Stimulated activated naive CD8-positive, alpha-beta T cell treated with anti-CD3 and anti-CD28 coated beads, Interleukin-15, Interleukin-2, amounts not matched to agents 100 ng/mL and 50 ng/mL, for 24 hours (primary cell): Measurements from ENCODE around the gene MORF4L1.

ENCODE experiments used
- H3K27ac Mint-ChIP-seq: one replicate; pipeline ENCODE4 v1.8.0; 2021; ENCODE audit warnings: mild to moderate bottlenecking, mixed read lengths
- H3K27me3 Mint-ChIP-seq: one replicate; pipeline ENCODE4 v1.8.0; 2021; ENCODE audit warnings: mixed read lengths
- H3K36me3 Mint-ChIP-seq: one replicate; pipeline ENCODE4 v1.8.0; 2021; ENCODE audit warnings: low read depth, mixed read lengths
- H3K4me1 Mint-ChIP-seq: one replicate; pipeline ENCODE4 v1.8.0; 2021; ENCODE audit warnings: low read depth, mixed read lengths
- H3K4me3 Mint-ChIP-seq: one replicate; pipeline ENCODE4 v1.8.0; 2021; ENCODE audit warnings: mild to moderate bottlenecking, mixed read lengths
- H3K9me3 Mint-ChIP-seq: one replicate; pipeline ENCODE4 v1.8.0; 2021; ENCODE audit warnings: mixed read lengths

MORF4L1 gene

DNA sequence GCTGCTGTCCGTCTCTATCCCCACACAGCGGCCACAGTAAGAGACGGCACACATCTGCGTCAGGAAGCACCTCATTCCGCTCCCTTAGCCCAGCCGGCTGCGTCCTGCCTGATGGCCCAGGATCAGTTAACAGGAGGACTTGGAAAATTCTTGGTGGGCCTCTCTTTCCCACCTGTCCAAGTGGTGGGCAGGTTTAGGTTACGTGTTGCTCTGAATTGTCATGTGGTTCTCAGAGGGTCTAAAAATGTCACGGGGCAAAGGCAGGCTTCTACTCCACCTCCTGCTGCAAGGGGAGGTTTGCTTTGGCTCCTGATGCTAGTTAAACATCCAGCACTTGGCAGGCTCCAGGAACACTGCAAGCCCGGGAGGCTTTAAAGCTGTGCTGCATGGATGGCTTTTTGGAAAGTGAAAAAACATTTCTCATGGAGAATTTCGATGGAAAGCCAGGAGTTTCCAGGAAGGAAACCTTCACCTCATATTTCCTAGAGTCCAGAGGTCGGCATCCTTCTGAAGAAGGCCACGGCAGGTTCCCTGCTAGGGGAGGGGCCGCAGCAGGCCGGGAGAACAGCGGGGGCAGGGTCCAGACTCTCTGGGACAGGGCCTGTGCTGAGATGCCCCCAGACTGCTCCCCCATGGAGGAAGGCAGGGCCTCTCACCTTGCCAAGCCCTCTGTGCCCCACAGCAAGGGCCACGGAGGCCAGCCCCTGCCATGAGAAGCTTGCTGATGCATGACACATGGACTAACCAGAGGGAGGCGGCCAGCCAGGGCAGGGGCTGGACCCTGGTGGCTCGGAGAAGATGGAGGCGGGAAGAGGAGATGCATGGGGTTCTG is 61.3 kb downstream of the MORF4L1 start:
- no peak overlapping the region for H3K27ac Mint-ChIP-seq
- H3K4me3 Mint-ChIP-seq = no peak overlapping the region
- no peaks in the 10 kb centered on the region for H3K9me3 Mint-ChIP-seq
- H3K4me1 Mint-ChIP-seq = peaks cover 24% of the 10 kb centered on the region
- peaks cover 4% of the 10 kb centered on the region for H3K36me3 Mint-ChIP-seq
- peaks cover 5% of the 10 kb centered on the region for H3K27me3 Mint-ChIP-seq

DNA sequence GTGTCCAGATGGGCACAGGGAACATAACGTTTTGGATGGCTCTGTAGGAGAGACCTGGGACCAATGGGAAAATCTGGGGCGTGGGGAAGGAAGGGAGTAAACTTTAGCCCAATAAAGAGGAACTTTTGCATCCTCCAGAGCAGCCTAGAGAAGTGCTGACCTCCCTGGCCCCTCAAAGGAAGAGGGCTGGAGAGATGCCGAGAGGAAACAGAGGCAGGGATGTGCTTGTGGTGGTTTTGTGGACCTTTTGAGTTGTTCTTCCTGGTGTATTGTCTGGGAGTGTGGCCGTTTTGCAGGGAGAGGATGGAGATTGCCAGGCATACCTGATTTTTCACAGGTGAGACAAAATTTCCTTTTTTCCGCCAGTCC is 61.9 kb downstream of the MORF4L1 start:
- Mint-ChIP-seq H3K4me3 (no peak overlapping the region), H3K27ac (no peak overlapping the region), H3K27me3 (peaks cover 5% of the 10 kb centered on the region), H3K36me3 (peaks cover 4% of the 10 kb centered on the region), H3K4me1 (peaks cover 29% of the 10 kb centered on the region), H3K9me3 (no peaks in the 10 kb centered on the region)

DNA sequence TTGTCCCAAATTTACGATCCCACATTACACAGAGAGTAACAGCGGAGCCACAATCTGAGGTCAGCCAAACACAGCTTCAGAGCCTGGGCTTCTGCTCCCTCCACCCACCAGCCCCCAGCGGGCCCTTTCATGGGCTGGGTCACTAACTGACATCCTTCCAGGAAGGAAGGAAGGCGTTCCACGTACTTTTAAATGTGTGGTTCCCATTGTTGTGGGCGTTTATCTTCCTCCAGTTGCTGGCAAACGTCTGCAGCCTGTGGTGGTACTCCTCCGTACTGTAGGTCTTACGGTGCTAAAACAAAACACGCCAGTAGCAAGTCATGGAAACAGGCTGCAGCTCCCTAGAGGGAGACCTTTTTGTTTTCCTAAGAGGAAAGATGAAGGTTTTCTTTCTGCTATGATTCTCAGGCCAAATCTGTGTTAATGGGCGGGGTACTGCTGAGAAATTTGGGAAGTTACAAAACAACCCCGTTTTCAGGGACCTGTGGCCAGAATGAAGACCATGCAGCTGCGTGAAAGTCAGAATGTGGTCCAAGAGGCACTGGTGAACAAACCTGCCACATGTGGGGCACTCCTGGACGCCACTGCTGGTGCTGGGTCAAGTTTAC is 64.5 kb downstream of the MORF4L1 start:
- Mint-ChIP-seq H3K4me1 (peaks cover 33% of the 10 kb centered on the region), H3K4me3 (no peak overlapping the region), H3K27ac (peak overlapping the region; percentile 68), H3K27me3 (peaks cover 5% of the 10 kb centered on the region), H3K9me3 (no peaks in the 10 kb centered on the region), H3K36me3 (peaks cover 4% of the 10 kb centered on the region)

DNA sequence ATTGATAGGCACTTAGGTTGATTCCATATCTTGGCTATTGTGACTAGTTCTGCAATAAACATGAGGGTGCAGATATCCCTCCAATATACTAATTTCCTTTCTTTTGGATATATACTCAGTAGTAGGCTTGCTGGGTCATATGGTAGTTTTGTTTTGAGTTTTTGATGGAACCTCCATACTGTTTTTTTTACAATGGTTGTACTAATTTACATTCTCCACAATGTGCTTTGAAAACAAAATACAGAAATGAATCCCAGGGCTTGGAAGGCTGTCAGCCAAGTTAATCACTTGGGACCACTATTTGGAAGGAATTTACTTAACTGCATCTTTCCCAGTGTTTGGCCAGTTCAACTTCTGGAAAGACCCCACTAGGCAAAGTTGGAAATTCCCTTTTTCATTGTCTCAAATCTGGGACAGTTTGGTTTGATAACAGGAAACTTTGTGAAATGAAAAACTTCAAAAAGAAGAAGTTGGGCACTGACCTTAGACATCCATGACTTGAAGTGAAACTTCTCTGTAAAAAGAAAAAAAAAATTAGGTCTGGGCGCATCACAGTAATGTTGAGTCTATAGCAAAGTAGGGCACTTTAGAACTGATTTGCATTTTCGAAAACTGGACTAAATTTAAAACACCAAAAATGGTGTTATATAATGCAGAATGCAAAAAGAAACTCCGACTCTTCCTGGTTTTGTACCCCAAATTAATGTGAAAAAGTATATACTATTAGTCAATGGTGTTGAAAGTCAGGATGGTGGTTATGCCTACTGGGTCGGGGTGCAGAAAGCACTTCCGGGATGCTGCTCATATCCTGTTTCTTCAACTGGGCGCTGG is 66.2 kb downstream of the MORF4L1 start:
- H3K9me3 Mint-ChIP-seq = no peaks in the 10 kb centered on the region
- peaks cover 8% of the 10 kb centered on the region for H3K27me3 Mint-ChIP-seq
- no peak overlapping the region for H3K4me3 Mint-ChIP-seq
- H3K36me3 Mint-ChIP-seq = peaks cover 4% of the 10 kb centered on the region
- peak overlapping the region; percentile 86 for H3K27ac Mint-ChIP-seq
- peaks cover 33% of the 10 kb centered on the region for H3K4me1 Mint-ChIP-seq

DNA sequence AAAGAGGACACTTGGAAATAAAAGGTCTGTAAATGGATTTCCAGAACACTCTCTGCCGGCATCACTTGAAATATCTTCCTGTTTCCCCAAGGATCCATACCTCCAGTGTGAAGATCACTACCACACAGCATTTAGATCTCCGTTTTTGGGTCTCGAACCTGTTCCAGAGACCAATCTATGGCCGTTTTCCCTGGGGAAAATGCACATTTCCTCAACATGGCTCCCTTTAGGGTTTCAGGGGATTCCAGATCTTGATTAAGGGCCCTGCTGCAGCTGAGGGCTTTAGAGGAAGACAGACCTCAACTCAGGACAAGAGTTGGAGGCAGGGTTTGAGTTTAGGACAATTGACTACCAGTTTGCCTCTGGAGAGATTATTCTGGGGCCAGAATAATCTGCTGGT is 70.1 kb downstream of the MORF4L1 start:
- peak overlapping the region; percentile 26 for H3K4me3 Mint-ChIP-seq
- peaks cover 17% of the 10 kb centered on the region for H3K27me3 Mint-ChIP-seq
- H3K4me1 Mint-ChIP-seq = peaks cover 22% of the 10 kb centered on the region
- peaks cover 4% of the 10 kb centered on the region for H3K36me3 Mint-ChIP-seq
- no peaks in the 10 kb centered on the region for H3K9me3 Mint-ChIP-seq
- H3K27ac Mint-ChIP-seq = no peak overlapping the region

DNA sequence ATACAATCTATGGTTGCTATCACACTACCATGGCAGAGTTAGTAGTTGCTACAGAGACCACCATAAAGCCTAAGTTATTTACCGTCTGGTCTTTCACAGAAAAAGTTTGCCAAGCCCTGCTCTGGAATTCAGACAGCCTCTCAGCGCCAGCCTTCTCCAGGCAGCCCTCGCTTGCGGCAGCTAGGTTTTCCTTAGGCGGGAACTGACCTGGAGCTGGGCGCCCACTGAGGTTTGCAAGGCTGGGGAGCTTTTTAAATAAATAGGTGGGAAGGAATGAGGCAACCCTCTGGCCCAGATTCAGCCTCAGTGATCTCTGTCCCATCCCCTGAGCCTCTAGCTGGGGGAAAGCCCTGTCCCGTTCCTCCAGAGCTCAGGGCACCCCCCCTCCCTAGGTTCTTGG is 71.0 kb downstream of the MORF4L1 start:
- no peaks in the 10 kb centered on the region for H3K9me3 Mint-ChIP-seq
- peaks cover 13% of the 10 kb centered on the region for H3K4me1 Mint-ChIP-seq
- no peak overlapping the region for H3K27ac Mint-ChIP-seq
- no peaks in the 10 kb centered on the region for H3K36me3 Mint-ChIP-seq
- peaks cover 13% of the 10 kb centered on the region for H3K27me3 Mint-ChIP-seq
- H3K4me3 Mint-ChIP-seq = peak overlapping the region; percentile 73

DNA sequence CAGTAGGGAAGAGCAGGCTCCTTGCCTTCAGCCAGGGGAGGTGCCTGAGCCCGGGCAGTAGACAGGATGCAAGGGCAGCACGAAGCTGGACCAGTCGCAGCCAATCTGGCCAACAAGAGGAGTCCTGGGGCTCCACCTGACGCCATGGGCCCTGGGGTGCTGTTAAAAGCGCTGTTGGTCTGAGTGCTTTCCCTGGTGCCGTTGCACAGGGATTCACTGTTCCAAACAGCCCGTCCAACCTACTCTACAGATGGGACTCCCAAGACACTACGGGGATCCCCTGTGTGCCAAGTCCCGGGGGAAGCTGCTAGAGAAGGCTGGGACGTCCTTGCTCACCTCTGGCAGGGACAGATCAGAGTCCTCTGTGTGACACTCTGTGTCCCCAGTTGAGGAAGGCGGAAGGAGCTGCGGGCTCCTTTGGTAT is 71.5 kb downstream of the MORF4L1 start:
- Mint-ChIP-seq H3K36me3 (no peaks in the 10 kb centered on the region), H3K27ac (peak overlapping the region; percentile 72), H3K9me3 (no peaks in the 10 kb centered on the region), H3K4me3 (peak overlapping the region; percentile 73), H3K27me3 (peaks cover 13% of the 10 kb centered on the region), H3K4me1 (peaks cover 7% of the 10 kb centered on the region)

DNA sequence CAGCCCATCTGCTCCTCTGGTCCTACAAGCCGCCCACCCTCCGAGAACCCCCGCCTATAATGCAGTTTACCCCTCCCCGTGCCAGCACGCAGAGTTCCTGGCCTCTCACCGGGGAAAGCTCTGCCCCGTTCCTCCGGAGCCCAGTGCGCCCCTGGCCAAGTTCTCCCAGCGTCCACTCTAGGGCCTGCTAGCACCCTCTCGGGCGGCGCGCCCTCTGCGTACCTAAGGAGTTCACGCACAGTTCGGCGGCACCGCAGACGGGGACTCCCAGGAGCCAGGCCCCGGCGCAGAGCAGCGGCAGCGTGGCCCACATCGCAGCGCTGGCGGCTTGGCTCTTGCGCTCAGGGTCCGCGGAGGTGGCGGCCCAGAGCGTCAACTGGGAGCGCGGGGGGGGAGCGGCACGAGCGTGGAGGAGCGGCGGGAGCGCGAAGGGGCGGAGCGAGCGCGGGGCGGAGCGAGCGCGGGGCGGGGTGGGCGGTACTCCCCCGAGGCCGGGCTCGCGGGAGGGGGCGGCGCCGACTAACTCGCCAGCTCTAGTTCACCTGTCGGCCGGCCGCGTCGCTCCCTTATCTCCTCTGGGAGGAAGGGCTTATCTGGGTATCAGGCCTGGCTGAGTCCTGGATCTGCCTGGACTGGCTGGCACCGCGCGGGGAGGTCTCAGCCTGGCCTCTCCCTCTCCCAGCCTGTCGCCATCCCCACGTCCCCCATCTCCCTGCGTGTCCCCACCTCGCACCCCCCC is 72.1 kb downstream of the MORF4L1 start, which contains the start of gene CTSH:
TSS of gene CTSH (minus strand) at position 378 of the 739 bp plus-strand sequence. CDS start at position 313, 65 bp downstream.
- Mint-ChIP-seq H3K9me3 (no peaks in the 10 kb centered on the region), H3K4me1 (peaks cover 2% of the 10 kb centered on the region), H3K27ac (peak within 1 kb of the TSS; percentile 72)

DNA sequence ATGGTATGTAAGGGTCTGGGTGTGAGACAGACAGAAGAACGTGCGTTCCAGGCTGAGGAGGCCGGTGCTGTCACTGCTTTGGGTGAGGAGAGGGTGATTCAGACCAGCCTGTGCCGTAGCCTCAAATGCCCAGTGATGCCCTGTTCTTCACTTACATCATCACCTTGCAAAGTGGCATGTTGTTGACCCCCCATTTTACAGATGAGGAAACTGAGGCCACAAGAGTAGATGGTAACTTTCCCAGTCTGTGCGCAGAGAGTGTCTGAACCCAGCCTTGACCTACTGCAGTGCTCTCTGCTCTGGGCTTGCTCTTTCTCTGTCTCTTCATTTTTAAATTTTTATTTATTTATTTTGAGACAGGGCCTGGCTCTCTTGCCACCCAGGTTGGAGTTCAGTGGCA is 73.8 kb downstream of the MORF4L1 start:
- H3K4me3 Mint-ChIP-seq = no peak overlapping the region
- H3K4me1 Mint-ChIP-seq = peaks cover 6% of the 10 kb centered on the region
- no peak overlapping the region for H3K27ac Mint-ChIP-seq
- H3K27me3 Mint-ChIP-seq = peaks cover 13% of the 10 kb centered on the region
- no peaks in the 10 kb centered on the region for H3K36me3 Mint-ChIP-seq
- no peaks in the 10 kb centered on the region for H3K9me3 Mint-ChIP-seq

More for the DNA sequence above, 72.1 kb downstream of the MORF4L1 start, which contains the start of gene CTSH:
- H3K36me3 Mint-ChIP-seq = no peaks in the 10 kb centered on the region
- H3K4me3 Mint-ChIP-seq = peak within 1 kb of the TSS; percentile 73
- peaks cover 13% of the 10 kb centered on the region for H3K27me3 Mint-ChIP-seq

DNA sequence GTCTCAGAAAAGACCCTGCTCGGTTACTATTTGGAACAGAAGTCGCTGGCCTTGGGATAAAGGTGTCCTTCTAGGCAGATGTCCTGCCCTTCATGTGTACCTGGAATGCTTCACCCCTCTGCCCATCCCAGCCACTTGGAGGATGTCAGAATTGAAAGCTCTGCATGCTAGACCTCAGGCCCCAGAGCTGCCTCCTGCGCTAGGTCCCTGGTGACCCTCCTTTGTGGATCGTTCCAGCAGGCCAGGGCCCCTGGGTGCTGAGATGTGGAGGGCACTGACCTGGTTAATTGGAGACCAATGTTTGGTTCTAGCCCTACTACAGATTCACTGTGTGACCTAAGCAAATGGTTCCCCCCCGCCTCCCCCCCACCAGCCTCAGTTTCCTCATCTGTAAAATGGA is 74.8 kb downstream of the MORF4L1 start:
- no peak overlapping the region for H3K27ac Mint-ChIP-seq
- H3K27me3 Mint-ChIP-seq = peaks cover 13% of the 10 kb centered on the region
- H3K9me3 Mint-ChIP-seq = no peaks in the 10 kb centered on the region
- no peaks in the 10 kb centered on the region for H3K36me3 Mint-ChIP-seq
- peaks cover 10% of the 10 kb centered on the region for H3K4me1 Mint-ChIP-seq
- H3K4me3 Mint-ChIP-seq = no peak overlapping the region
